HG03442 (cell line): ENCODE measurements around the gene MUC6.

ENCODE experiments used
- ATAC-seq: cut with Tn5 transposase; IDR thresholded peaks from one replicate; pipeline ENCODE4 v1.9.1; 2021; ENCODE audit warnings: mild to moderate bottlenecking, moderate library complexity; ENCODE audit not compliant: unreplicated experiment

Gene MUC6

GRCh38 chr11:1073261-1073724 lies 36.8 kb upstream of the MUC6 start:
- no peak for ATAC-seq

DNA sequence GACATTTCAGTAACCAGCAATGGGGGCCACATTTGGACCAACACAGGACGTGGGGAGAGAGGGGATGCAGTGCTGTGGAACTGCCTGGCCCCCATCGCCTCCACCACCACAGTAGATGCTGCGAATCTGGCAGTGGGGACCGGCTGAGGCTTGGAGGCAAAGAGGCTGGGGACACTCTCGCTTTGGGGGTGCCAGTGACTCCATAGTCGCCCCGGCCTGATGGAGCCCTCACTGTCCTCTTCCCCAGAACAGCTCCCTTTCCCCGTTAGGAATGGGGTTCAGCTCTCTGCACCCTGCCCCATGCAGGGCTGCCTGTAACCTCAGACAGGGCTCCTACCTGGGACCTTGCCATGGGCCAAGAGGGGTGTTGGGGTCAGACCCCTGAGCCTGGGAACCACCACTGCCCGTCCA lies 36.3 kb upstream of the MUC6 start:
- no peak for ATAC-seq

- no peak for ATAC-seq
Measured at GRCh38 chr11:1072116-1072820, 35.8 kb upstream of the MUC6 start.

GRCh38 chr11:1071571-1072115 lies 35.1 kb upstream of the MUC6 start:
- ATAC-seq: no peak

DNA sequence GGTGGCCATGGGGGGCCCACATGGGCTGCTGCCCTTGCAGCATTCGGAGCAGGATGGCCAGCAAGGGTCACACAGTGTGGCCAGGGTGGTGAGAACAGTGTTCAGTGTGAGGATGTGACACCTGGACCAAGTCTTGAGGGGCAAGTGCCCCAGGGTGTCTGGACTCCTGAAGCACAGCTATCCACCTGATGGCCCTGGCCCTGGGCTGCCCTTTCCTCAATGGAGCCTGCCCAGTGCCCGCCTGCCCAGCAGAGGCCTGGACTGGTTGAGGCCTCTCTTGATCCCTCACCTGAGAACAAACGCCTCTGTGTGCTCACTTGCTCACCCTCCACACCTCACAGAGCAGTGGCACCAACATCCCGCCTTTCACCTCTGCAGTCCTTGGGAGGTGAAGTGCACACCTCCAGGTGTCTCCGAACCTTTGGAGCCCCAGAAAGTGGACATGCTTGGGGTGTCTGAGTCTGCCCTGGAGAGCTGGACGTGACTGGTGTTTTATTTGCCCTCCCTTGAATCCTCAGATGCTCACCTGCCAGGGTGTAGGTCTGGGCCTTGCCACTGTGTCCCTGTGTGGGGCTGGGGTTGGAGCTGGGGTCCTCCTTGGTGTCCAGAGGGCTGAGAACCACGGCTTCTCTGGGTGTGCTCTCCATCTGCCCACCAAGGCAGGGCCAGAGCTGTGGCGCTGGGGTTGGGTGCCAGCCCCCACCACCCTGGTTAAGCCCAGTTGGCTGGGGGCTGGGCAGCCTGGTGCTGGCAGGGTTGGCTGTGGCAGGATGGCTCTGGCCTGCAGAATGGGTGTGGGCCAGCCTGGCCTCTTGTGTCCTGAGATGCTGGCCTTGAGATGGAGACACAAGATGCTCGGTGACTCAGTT lies 34.3 kb upstream of the MUC6 start:
- ATAC-seq: no peak

GRCh38 chr11:1069740-1070139 lies 33.2 kb upstream of the MUC6 start:
- no peak for ATAC-seq

DNA sequence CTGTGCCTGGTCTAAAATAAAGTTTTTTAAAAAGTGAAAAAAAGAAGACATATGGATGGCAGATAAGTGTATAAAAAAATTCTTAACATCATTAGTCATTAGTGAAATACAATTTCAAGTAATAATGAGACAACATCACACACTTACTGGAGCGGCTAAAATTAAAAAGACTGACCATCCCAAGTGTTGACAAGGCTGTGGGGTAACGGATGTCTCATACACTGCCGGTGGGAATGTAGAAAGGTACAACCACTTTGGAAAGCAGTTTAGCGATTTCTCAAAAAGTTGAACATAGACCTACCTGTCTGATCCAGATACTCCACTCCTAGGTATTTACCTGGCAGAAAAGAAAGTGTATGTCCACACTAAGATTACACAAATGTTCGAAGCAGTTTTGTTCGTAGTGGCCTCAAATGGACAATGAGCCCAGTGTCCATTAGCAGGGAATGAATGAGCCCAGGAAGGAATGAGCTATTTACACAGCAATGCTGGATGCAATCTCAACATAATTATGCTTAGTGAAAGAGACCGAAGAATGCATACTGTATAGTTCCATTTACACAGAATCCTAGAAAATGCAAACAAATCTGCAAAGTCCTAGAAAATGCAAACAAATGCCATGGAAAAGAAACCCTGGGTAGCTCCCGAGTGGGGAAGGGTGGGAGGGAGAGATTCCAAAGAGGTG lies 31.4 kb upstream of the MUC6 start:
- no peak for ATAC-seq

GRCh38 chr11:1064167-1064566 lies 27.6 kb upstream of the MUC6 start:
- no peak for ATAC-seq

DNA sequence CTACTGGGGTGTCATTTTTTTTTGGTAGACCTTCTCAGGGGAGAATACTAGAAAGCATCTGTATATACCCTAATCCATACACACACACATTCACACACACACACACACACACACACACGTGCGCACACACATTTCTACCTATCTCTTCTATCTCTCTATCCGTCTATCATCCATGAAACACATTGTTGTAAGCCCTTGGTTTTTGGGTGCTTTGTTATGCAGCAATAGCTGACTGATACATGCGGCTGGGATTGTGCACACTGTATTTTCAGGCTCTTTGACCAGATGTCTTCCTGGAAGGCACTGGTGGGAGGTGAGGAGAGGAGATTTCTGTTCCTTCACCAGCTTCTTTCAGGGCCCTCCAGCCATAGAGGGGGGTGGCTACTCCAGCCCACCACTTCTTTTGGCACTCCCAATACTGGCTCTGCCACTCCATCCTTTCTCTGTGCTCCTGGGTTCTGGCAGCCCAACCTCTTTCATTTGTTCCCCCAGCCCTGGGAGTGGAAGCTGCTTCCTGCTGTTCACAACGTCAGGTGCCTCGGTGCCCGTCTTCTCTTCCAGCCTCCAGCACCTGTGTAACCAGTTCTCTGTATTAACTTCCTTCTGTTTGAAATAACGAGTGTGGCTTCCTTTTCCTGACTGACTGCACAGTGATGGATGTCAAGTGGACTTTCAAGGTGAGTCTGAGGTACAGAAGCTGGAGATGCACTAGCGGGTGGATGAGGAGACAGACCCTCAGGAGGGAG lies 25.7 kb upstream of the MUC6 start:
- ATAC-seq: no peak

GRCh38 chr11:1060852-1061616 lies 24.5 kb upstream of the MUC6 start:
- no peak for ATAC-seq

GRCh38 chr11:1060410-1060809 lies 23.9 kb upstream of the MUC6 start:
- ATAC-seq: no peak

DNA sequence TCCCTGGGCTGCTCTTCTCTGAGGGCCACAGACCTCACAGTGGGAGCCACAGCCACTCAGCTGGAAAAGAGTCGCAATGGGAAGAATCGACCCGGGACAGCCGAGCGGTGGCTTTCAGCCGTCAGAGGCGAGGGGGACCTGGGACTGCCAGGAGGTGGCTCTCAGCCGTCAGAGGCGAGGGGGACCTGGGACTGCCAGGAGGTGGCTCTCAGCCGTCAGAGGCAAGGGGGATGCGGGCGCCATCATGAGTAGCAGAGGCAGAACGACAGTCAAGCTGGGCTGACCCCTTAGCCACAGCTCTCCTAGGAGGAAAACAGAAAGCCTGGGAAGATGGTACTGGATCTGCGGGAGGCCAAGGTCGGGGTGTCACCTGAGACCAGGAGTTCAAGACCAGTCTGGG lies 23.2 kb upstream of the MUC6 start:
- no peak for ATAC-seq

DNA sequence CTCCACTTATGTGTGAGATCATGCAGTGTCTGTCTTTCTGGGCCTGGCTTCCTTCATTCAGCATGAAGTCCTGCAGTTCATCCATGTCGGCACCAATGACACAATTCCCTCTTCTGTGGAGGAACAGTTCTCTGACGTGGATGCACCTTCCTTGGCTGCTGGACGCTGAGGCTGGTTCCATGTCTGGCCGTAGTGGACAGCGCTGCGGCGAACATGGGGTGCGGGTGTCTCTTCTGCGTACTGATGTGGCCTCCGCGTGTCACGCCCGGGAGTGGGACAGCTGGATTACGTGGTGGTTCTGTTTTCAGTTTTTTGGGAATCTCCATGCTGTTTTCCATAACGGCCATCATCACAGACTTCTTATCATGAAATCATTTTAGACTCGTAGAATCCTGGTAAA lies 21.3 kb upstream of the MUC6 start:
- ATAC-seq: no peak

- ATAC-seq: no peak
Measured at GRCh38 chr11:1055990-1056771, 19.7 kb upstream of the MUC6 start.

DNA sequence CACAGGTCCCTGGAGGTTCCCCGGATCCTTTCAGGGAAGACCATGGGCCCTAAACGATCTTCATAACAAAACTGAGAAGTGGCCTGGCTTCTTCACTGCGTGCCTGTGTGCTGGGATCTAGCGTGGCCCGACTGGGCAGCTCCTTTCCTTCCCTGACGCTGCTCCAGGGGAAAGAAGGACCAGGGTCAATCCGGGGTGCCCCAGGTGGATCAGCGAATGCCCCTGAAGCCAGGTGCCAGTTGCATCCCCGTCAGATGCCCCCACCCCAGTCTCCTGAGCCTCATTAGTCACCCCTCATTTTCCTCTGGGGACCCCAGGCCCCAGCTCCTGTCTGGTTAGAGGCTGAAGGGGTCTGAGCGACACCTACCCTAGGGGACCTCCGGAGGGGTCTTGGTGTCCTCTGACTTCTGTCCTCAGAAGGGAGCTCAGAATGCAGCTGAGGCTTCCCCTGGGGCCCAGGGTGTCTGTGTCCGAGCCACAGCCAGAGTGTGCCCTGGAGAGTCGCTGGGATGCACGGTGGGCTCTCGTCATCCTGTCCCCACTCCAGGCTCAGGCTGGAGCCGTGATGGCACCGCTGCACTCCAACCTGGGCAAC lies 18.7 kb upstream of the MUC6 start:
- ATAC-seq: no peak

DNA sequence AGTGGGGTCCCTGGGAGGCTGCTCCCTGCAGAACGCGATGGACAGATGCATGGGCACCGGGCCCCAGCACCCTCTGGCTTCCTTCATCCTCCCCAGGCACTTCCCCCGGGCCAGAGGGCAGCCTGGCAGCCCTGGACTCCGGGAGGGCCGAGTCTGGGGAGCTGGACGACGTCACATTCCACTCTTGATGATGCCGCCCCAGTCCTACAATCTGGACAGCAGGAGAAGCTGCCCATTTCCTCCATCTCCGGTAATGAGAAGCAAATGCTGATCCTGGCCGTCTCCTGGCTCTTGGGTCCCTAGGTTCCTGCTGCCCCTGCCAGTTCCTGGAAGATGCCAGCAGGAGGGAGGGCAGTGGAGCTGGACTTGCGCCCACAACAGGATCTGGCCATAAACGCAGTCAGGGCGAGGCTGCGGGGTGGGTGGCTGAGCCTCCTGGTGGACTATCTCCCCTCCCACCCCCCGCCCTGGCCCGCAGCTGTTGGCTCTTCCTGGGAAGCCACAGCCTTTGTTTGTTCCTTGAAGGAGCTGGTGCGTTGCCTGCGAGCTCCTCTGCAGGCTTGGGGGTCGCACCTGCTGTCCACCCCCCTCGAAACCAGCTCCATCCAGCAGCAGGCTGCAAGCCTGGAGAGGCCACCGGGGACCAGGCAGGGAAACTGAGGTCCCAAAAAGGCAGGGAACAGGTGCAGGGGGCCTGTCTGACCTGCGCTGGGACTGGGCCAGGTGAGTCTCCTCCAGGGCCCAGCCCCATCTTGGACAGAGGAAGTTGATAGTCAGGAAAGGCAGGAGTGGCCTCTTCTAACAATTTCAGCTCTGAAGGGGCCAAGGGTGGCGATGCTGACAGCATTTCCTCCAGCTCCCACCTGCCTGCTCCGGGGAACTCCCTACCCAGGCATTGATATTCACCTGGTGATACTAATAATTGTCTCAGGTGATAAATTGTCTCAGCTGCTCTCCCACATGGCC lies 17.9 kb upstream of the MUC6 start:
- no peak for ATAC-seq

GRCh38 chr11:1053121-1053901 lies 16.8 kb upstream of the MUC6 start:
- ATAC-seq: no peak
